Panc1 (cell line): ENCODE results near the gene FBXW4.

Experiments used
- POLR2AphosphoS5 ChIP-seq: IDR thresholded peaks from 2 replicates; pipeline ENCODE4 v1.6.1; 2012; ENCODE audit warnings: mild to moderate bottlenecking, low read depth, low read length, moderate library complexity
- TF ChIP-seq, protein P1 (sequence below), 2 experiments: IDR thresholded peaks; 2 replicates each; pipeline ENCODE4 v1.6.1; 2011 to 2012; ENCODE audit warnings: low read depth in 2 of 2, control low read depth in 1 of 2, low read length in 1 of 2, mild to moderate bottlenecking in 1 of 2, moderate library complexity in 1 of 2; ENCODE audit not compliant: insufficient read depth in 1 of 2

DNA sequence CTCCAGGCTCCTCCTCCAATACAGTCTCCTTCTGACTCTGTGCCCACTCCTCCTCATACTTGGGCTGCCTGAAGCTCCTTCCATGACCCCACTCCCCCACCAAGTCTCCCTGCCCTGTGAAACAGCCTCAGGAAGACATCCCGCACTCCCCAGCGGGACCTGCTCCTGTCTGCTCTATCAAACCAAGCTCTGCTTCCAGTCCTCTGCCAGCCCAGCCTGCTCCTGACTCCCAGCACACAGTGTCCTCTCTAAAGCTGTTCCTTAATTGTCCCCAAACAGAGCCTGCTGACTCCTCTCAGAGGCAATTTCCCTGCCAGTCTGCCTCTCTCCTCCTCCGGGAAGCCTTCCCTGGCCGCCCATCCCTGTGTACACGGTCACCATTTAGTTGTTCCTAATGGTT lies 116.8 kb downstream of the FBXW4 start:
- TF ChIP-seq POLR2AphosphoS5: no peak
- TF ChIP-seq, protein P1, sequence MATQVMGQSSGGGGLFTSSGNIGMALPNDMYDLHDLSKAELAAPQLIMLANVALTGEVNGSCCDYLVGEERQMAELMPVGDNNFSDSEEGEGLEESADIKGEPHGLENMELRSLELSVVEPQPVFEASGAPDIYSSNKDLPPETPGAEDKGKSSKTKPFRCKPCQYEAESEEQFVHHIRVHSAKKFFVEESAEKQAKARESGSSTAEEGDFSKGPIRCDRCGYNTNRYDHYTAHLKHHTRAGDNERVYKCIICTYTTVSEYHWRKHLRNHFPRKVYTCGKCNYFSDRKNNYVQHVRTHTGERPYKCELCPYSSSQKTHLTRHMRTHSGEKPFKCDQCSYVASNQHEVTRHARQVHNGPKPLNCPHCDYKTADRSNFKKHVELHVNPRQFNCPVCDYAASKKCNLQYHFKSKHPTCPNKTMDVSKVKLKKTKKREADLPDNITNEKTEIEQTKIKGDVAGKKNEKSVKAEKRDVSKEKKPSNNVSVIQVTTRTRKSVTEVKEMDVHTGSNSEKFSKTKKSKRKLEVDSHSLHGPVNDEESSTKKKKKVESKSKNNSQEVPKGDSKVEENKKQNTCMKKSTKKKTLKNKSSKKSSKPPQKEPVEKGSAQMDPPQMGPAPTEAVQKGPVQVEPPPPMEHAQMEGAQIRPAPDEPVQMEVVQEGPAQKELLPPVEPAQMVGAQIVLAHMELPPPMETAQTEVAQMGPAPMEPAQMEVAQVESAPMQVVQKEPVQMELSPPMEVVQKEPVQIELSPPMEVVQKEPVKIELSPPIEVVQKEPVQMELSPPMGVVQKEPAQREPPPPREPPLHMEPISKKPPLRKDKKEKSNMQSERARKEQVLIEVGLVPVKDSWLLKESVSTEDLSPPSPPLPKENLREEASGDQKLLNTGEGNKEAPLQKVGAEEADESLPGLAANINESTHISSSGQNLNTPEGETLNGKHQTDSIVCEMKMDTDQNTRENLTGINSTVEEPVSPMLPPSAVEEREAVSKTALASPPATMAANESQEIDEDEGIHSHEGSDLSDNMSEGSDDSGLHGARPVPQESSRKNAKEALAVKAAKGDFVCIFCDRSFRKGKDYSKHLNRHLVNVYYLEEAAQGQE (IDR thresholded peaks at IDR 0.05; ENCODE audit: insufficient read depth in 1 of 2, low read depth in 2 of 2, low read length in 1 of 2): no peak
